GM12891 (cell line): ENCODE data around the gene AFF3.

Experiments used
- PAX5 ChIP-seq: IDR thresholded peaks from 2 replicates; pipeline ENCODE4 v1.6.1; 2011; ENCODE audit warnings: low read length, moderate library complexity, mild to moderate bottlenecking; ENCODE audit not compliant: insufficient read depth, severe bottlenecking
- POLR2A ChIP-seq: IDR thresholded peaks from 2 replicates; pipeline ENCODE4 v1.6.1; 2011; ENCODE audit warnings: low read depth, low read length, control low read depth
- POLR2AphosphoS5 ChIP-seq: IDR thresholded peaks from 2 replicates; pipeline ENCODE4 v1.6.1; 2011; ENCODE audit warnings: low read depth, low read length, control low read depth
- POU2F2 ChIP-seq: IDR thresholded peaks from 2 replicates; pipeline ENCODE4 v1.6.1; 2011; ENCODE audit warnings: low read depth, mild to moderate bottlenecking, control low read depth, low read length, moderate library complexity
- SPI1 ChIP-seq: IDR thresholded peaks from 2 replicates; pipeline ENCODE4 v1.6.1; 2011; ENCODE audit warnings: low read depth, low read length, control low read depth
- TAF1 ChIP-seq: IDR thresholded peaks from 2 replicates; pipeline ENCODE4 v1.6.1; 2011; ENCODE audit warnings: low read depth, low read length, control low read depth

- TF ChIP-seq POLR2A: no peak
- TF ChIP-seq POLR2AphosphoS5: no peak
- no peak for TF ChIP-seq PAX5
- no peak for TF ChIP-seq SPI1
- TF ChIP-seq TAF1: no peak
- TF ChIP-seq POU2F2: no peak
Measured at GRCh38 chr2:100073110-100073509, 69.3 kb downstream of the AFF3 start.
